Fibroblast of skin of left quadriceps (primary cell): ENCODE data around the gene LPIN1.
"Not testable (repeated sequence)": the region's sequence is repeated elsewhere in the genome, so short reads cannot be mapped to it uniquely, and the experiment has no call there.

Experiments used
- DNase-seq, 2 experiments: peaks; one replicate each; pipeline ENCODE4 v3.0.0-alpha.2; 2013; ENCODE audit warnings: low read depth in 2 of 2

The LPIN1 gene

GRCh38 chr2:11715987-11716652 is 30.3 kb upstream of the LPIN1 start:
- DNase-seq = no peak

GRCh38 chr2:11716689-11717321 is 29.6 kb upstream of the LPIN1 start:
- peak; percentile 45 to 48 for DNase-seq

- no peak for DNase-seq
Measured at GRCh38 chr2:11717623-11718022, 28.8 kb upstream of the LPIN1 start.

GRCh38 chr2:11718606-11719005 is 27.8 kb upstream of the LPIN1 start:
- no peak for DNase-seq

- DNase-seq = no peak
Measured at GRCh38 chr2:11719230-11719977, 27.0 kb upstream of the LPIN1 start.

GRCh38 chr2:11720752-11721151 is 25.7 kb upstream of the LPIN1 start:
- DNase-seq = no peak

GRCh38 chr2:11722292-11723060 is 24.0 kb upstream of the LPIN1 start:
- DNase-seq = no peak

GRCh38 chr2:11723061-11723371 is 23.4 kb upstream of the LPIN1 start:
- no peak for DNase-seq

- DNase-seq = no peak
Measured at GRCh38 chr2:11724151-11724550, 22.3 kb upstream of the LPIN1 start.

GRCh38 chr2:11726384-11726783 is 20.0 kb upstream of the LPIN1 start:
- no peak for DNase-seq

GRCh38 chr2:11729362-11730212 is 16.8 kb upstream of the LPIN1 start:
- no peak for DNase-seq

- not testable (repeated sequence) for DNase-seq
Measured at GRCh38 chr2:11731214-11731984, 15.0 kb upstream of the LPIN1 start.

- no peak for DNase-seq
Measured at GRCh38 chr2:11732587-11732986, 13.8 kb upstream of the LPIN1 start.

GRCh38 chr2:11737852-11738251 is 8.6 kb upstream of the LPIN1 start:
- not testable (repeated sequence) for DNase-seq

- DNase-seq = peak in 1 of 2 experiments; percentile 30
Measured at GRCh38 chr2:11738589-11739436, 7.6 kb upstream of the LPIN1 start.

GRCh38 chr2:11740723-11741122 is 5.7 kb upstream of the LPIN1 start:
- no peak for DNase-seq

GRCh38 chr2:11742317-11742701 is 4.1 kb upstream of the LPIN1 start:
- no peak for DNase-seq

- no peak for DNase-seq
Measured at GRCh38 chr2:11742702-11743357, 3.6 kb upstream of the LPIN1 start.

- no peak for DNase-seq
Measured at GRCh38 chr2:11743366-11743765, 3.1 kb upstream of the LPIN1 start.
